ENCODE results near the gene ABLIM2.

Gene ABLIM2

DNA sequence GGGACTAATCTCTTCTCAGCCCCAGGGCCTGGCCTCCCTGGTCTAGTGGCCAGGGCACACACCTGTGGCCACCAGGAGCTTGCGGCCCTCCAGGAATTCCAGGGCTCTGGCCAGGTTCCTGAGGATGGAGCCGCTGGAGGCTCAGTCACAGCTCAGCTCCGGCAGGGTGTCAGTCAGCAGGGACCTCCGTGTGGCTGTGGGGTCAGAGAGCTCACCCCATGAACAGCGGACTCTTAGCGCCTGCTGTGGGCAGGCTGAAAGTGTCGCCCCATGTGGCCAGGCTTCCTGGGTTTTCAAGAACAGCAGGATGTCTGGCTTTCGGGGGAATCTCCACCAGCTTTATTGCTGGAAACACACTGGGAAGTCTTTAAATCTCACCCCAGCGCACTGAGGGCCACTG lies 21.2 kb upstream of the ABLIM2 start (continued):
- TF ChIP-seq, protein P1, sequence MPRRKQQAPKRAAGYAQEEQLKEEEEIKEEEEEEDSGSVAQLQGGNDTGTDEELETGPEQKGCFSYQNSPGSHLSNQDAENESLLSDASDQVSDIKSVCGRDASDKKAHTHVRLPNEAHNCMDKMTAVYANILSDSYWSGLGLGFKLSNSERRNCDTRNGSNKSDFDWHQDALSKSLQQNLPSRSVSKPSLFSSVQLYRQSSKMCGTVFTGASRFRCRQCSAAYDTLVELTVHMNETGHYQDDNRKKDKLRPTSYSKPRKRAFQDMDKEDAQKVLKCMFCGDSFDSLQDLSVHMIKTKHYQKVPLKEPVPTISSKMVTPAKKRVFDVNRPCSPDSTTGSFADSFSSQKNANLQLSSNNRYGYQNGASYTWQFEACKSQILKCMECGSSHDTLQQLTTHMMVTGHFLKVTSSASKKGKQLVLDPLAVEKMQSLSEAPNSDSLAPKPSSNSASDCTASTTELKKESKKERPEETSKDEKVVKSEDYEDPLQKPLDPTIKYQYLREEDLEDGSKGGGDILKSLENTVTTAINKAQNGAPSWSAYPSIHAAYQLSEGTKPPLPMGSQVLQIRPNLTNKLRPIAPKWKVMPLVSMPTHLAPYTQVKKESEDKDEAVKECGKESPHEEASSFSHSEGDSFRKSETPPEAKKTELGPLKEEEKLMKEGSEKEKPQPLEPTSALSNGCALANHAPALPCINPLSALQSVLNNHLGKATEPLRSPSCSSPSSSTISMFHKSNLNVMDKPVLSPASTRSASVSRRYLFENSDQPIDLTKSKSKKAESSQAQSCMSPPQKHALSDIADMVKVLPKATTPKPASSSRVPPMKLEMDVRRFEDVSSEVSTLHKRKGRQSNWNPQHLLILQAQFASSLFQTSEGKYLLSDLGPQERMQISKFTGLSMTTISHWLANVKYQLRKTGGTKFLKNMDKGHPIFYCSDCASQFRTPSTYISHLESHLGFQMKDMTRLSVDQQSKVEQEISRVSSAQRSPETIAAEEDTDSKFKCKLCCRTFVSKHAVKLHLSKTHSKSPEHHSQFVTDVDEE (CRISPR knock-in tag; IDR thresholded peaks at IDR 0.05): no peak
- TF ChIP-seq, protein P2, sequence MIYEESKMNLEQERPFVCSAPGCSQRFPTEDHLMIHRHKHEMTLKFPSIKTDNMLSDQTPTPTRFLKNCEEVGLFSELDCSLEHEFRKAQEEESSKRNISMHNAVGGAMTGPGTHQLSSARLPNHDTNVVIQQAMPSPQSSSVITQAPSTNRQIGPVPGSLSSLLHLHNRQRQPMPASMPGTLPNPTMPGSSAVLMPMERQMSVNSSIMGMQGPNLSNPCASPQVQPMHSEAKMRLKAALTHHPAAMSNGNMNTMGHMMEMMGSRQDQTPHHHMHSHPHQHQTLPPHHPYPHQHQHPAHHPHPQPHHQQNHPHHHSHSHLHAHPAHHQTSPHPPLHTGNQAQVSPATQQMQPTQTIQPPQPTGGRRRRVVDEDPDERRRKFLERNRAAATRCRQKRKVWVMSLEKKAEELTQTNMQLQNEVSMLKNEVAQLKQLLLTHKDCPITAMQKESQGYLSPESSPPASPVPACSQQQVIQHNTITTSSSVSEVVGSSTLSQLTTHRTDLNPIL (CRISPR knock-in tag; IDR thresholded peaks at IDR 0.05; ENCODE audit: low read depth): no peak
- TF ChIP-seq ZNF565 (CRISPR knock-in tag; conservative IDR thresholded peaks at IDR 0.05; ENCODE audit: low read depth) (no peak), TCF4 (CRISPR knock-in tag; IDR thresholded peaks at IDR 0.05; ENCODE audit: borderline replicate concordance) (no peak), ESRRG (CRISPR knock-in tag; IDR thresholded peaks at IDR 0.05) (no peak)

DNA sequence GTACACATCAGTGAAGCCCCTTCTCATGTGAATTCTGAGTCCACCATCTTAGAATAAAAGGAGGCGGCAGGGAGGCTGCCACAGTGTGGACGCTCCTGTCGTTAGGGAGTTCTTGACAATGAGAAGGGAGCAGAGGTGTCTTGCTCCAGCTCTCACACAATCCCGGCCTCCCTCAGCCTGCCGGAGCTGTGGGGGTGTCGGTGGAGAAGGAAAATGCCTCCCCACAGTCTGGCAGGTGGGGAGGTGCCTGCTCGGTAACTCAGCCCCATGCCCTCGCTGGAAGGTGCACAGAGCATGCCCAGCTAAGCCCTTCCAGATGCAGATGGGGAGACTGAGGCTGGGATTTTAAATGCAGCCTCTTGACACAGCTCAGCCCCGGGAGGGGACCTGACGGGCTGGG lies 20.5 kb upstream of the ABLIM2 start:
- no peak for ATAC-seq
- no peak for TF ChIP-seq PPARA (CRISPR knock-in tag; IDR thresholded peaks at IDR 0.05; ENCODE audit: borderline replicate concordance)
- TF ChIP-seq, protein P3, sequence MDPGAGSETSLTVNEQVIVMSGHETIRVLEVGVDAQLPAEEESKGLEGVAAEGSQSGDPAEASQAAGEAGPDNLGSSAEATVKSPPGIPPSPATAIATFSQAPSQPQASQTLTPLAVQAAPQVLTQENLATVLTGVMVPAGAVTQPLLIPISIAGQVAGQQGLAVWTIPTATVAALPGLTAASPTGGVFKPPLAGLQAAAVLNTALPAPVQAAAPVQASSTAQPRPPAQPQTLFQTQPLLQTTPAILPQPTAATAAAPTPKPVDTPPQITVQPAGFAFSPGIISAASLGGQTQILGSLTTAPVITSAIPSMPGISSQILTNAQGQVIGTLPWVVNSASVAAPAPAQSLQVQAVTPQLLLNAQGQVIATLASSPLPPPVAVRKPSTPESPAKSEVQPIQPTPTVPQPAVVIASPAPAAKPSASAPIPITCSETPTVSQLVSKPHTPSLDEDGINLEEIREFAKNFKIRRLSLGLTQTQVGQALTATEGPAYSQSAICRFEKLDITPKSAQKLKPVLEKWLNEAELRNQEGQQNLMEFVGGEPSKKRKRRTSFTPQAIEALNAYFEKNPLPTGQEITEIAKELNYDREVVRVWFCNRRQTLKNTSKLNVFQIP (CRISPR knock-in tag; IDR thresholded peaks at IDR 0.05; ENCODE audit: borderline replicate concordance, low read depth): no peak

DNA sequence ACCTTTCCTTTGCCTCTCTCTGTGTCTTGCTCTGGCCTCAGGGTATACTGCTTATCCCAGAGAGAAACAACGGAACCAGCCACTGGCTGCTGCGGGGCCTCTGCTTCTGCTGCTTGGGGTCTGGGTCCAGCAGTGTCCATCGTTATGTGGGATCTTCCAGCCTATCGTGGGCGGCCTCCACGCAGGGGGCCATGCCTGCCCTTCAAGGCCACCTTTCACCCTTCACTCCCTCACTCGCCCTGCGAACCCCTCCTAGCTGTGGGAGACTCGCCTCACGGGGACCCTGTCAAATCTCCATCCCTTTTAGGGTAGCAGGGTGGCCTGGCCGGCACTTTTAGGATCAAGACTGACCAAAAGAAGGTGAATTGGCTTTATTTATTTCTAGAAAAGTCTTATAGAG lies 19.3 kb upstream of the ABLIM2 start:
- TF ChIP-seq, protein P4, sequence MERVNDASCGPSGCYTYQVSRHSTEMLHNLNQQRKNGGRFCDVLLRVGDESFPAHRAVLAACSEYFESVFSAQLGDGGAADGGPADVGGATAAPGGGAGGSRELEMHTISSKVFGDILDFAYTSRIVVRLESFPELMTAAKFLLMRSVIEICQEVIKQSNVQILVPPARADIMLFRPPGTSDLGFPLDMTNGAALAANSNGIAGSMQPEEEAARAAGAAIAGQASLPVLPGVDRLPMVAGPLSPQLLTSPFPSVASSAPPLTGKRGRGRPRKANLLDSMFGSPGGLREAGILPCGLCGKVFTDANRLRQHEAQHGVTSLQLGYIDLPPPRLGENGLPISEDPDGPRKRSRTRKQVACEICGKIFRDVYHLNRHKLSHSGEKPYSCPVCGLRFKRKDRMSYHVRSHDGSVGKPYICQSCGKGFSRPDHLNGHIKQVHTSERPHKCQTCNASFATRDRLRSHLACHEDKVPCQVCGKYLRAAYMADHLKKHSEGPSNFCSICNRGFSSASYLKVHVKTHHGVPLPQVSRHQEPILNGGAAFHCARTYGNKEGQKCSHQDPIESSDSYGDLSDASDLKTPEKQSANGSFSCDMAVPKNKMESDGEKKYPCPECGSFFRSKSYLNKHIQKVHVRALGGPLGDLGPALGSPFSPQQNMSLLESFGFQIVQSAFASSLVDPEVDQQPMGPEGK (CRISPR knock-in tag; IDR thresholded peaks at IDR 0.05; ENCODE audit: borderline replicate concordance): no peak
- no peak for TF ChIP-seq BACH2 (CRISPR knock-in tag; IDR thresholded peaks at IDR 0.05; ENCODE audit: borderline replicate concordance)
- TF ChIP-seq, protein P5, sequence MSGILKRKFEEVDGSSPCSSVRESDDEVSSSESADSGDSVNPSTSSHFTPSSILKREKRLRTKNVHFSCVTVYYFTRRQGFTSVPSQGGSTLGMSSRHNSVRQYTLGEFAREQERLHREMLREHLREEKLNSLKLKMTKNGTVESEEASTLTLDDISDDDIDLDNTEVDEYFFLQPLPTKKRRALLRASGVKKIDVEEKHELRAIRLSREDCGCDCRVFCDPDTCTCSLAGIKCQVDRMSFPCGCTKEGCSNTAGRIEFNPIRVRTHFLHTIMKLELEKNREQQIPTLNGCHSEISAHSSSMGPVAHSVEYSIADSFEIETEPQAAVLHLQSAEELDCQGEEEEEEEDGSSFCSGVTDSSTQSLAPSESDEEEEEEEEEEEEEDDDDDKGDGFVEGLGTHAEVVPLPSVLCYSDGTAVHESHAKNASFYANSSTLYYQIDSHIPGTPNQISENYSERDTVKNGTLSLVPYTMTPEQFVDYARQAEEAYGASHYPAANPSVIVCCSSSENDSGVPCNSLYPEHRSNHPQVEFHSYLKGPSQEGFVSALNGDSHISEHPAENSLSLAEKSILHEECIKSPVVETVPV (CRISPR knock-in tag; IDR thresholded peaks at IDR 0.05): no peak
- no peak for TF ChIP-seq ARNTL (CRISPR knock-in tag; IDR thresholded peaks at IDR 0.05; ENCODE audit: borderline replicate concordance, low read depth)
- no peak for TF ChIP-seq ZFP3 (CRISPR knock-in tag; IDR thresholded peaks at IDR 0.05)
- TF ChIP-seq, protein P3 (CRISPR knock-in tag; IDR thresholded peaks at IDR 0.05; ENCODE audit: borderline replicate concordance, low read depth): no peak
- no peak for TF ChIP-seq TCF4 (CRISPR knock-in tag; IDR thresholded peaks at IDR 0.05; ENCODE audit: borderline replicate concordance)
- TF ChIP-seq ISL1 (CRISPR knock-in tag; IDR thresholded peaks at IDR 0.05): no peak
- TF ChIP-seq, protein P2 (CRISPR knock-in tag; IDR thresholded peaks at IDR 0.05; ENCODE audit: low read depth): no peak
- no peak for TF ChIP-seq RARB (CRISPR knock-in tag; IDR thresholded peaks at IDR 0.05)
- no peak for TF ChIP-seq ZNF70 (CRISPR knock-in tag; IDR thresholded peaks at IDR 0.05)
- TF ChIP-seq OSR1 (CRISPR knock-in tag; IDR thresholded peaks at IDR 0.05): no peak

More for the DNA sequence above, 19.3 kb upstream of the ABLIM2 start:
- no peak for ATAC-seq

Measured in SK-N-SH treated with all-trans-retinoic acid at 6 μM for 48 hours (cell line).